ENCODE results near the gene GSC2.

The GSC2 gene

DNA sequence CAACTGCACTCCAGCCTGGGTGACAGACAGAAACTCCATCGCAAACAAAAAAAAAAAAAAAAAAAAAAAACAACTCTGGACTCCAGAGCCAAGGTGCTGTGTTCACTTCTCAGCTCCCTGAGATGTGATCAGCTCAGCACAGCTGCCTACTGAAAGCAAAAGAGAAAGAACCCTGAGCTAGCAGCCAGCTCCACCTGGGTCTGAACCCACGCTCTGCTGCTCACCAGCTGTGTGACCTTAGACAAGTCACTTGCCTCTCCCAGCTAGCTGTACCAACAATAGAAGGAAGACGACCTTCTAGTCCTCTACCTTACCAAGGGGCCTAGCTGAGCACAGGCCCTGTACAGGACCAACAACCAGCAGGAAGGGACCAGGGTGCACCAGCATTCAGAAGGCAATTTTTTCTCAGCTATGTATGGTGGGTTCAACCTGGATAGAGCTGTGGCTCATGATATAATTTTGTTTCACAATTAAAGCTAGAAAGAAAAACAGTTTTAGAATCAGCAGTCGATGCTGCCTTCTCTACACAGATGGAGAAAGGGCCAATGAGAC, 31.7 kb downstream of the GSC2 start:
- Histone ChIP-seq H3K4me1 (ENCODE audit: control insufficient read depth in 1 of 2, insufficient read depth in 2 of 2, low read length in 2 of 2) (peaks cover 50 to 57% of the 10 kb centered on the region in 2 donors), H3K27ac (ENCODE audit: low read depth, low read length) (no peak overlapping the region), H3K9ac (ENCODE audit: low read depth in 1 of 2, low read length in 2 of 2) (no peak overlapping the region), H3K27me3 (ENCODE audit: control insufficient read depth in 1 of 2, insufficient read depth in 2 of 2, low read length in 2 of 2) (no peaks in the 10 kb centered on the region), H3K36me3 (ENCODE audit: control insufficient read depth in 1 of 2, insufficient read depth in 2 of 2, low read length in 2 of 2) (peaks cover 0 to 9% of the 10 kb centered on the region in 2 donors), H3K4me3 (ENCODE audit: low read depth in 1 of 2, low read length in 2 of 2) (no peak overlapping the region), H3K9me3 (ENCODE audit: control insufficient read depth in 1 of 2, low read length in 2 of 2) (no peaks in the 10 kb centered on the region)

DNA sequence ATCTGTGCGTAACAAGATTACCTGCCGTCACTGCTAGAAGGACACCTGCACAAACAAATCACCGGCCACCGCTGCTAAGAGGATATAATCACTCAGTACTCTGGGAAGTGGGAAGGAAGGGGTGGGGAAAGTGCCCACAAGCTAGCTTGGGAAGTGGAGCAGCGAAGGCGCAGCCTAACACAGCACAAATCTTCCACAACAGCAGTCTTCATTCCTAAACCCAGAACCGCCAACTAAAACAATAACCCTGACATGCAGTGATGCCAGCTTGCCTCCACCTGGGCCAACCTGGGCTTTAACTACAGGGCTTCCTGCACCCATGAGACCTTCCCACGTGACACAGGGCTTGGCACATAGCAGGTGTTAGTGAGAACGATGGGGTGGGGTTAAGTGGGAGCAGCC, 33.0 kb downstream of the GSC2 start:
- no peaks in the 10 kb centered on the region for H3K27me3 ChIP-seq (ENCODE audit: control insufficient read depth in 1 of 2, insufficient read depth in 2 of 2, low read length in 2 of 2)
- peaks cover 0 to 9% of the 10 kb centered on the region in 2 donors for H3K36me3 ChIP-seq (ENCODE audit: control insufficient read depth in 1 of 2, insufficient read depth in 2 of 2, low read length in 2 of 2)
- no peak overlapping the region for H3K4me3 ChIP-seq (ENCODE audit: low read depth in 1 of 2, low read length in 2 of 2)
- H3K9ac ChIP-seq (ENCODE audit: low read depth in 1 of 2, low read length in 2 of 2): peak overlapping the region in 1 of 2 donors; percentile 34
- H3K9me3 ChIP-seq (ENCODE audit: control insufficient read depth in 1 of 2, low read length in 2 of 2): no peaks in the 10 kb centered on the region
- H3K27ac ChIP-seq (ENCODE audit: low read depth, low read length): no peak overlapping the region
- peaks cover 45 to 51% of the 10 kb centered on the region in 2 donors for H3K4me1 ChIP-seq (ENCODE audit: control insufficient read depth in 1 of 2, insufficient read depth in 2 of 2, low read length in 2 of 2)

GRCh38 chr22:19115628-19116027, 34.5 kb downstream of the GSC2 start:
- H3K9ac ChIP-seq (ENCODE audit: low read depth in 1 of 2, low read length in 2 of 2): no peak overlapping the region

GRCh38 chr22:19114984-19115552, 35.0 kb downstream of the GSC2 start:
- Histone ChIP-seq H3K36me3 (ENCODE audit: control insufficient read depth in 1 of 2, insufficient read depth in 2 of 2, low read length in 2 of 2) (peaks cover 0 to 9% of the 10 kb centered on the region in 2 donors), H3K4me1 (ENCODE audit: control insufficient read depth in 1 of 2, insufficient read depth in 2 of 2, low read length in 2 of 2) (peaks cover 32 to 45% of the 10 kb centered on the region in 2 donors), H3K4me3 (ENCODE audit: low read depth in 1 of 2, low read length in 2 of 2) (no peak overlapping the region), H3K27me3 (ENCODE audit: control insufficient read depth in 1 of 2, insufficient read depth in 2 of 2, low read length in 2 of 2) (no peaks in the 10 kb centered on the region), H3K27ac (ENCODE audit: low read depth, low read length) (no peak overlapping the region), H3K9me3 (ENCODE audit: control insufficient read depth in 1 of 2, low read length in 2 of 2) (no peaks in the 10 kb centered on the region), H3K9ac (ENCODE audit: low read depth in 1 of 2, low read length in 2 of 2) (no peak overlapping the region)

More at GRCh38 chr22:19115628-19116027, 34.5 kb downstream of the GSC2 start:
- H3K4me1 ChIP-seq (ENCODE audit: control insufficient read depth in 1 of 2, insufficient read depth in 2 of 2, low read length in 2 of 2): peaks cover 35 to 48% of the 10 kb centered on the region in 2 donors
- no peaks in the 10 kb centered on the region for H3K27me3 ChIP-seq (ENCODE audit: control insufficient read depth in 1 of 2, insufficient read depth in 2 of 2, low read length in 2 of 2)
- peaks cover 0 to 9% of the 10 kb centered on the region in 2 donors for H3K36me3 ChIP-seq (ENCODE audit: control insufficient read depth in 1 of 2, insufficient read depth in 2 of 2, low read length in 2 of 2)
- H3K27ac ChIP-seq (ENCODE audit: low read depth, low read length): no peak overlapping the region
- H3K4me3 ChIP-seq (ENCODE audit: low read depth in 1 of 2, low read length in 2 of 2): no peak overlapping the region
- H3K9me3 ChIP-seq (ENCODE audit: control insufficient read depth in 1 of 2, low read length in 2 of 2): no peaks in the 10 kb centered on the region

DNA sequence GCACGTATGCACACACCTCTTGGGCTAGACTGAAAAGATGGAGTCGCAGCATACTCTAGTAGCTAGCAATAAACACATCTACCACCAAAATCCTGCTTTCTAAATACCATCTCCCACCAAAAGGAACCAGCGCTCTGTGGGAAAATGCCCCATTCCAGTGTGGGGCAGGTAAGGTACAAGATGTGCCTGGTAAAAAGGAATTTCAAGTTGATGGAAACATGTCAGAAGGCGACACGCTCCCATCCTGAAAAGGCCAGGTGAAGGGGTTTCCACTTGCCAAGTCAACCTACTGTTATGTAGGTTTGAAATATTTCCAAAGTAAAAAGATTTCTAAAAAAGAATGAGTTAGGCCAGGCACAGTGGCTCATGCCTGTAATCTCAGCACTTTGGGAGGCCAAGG, 36.7 kb downstream of the GSC2 start:
- Histone ChIP-seq H3K9me3 (ENCODE audit: control insufficient read depth in 1 of 2, low read length in 2 of 2) (no peaks in the 10 kb centered on the region), H3K27me3 (ENCODE audit: control insufficient read depth in 1 of 2, insufficient read depth in 2 of 2, low read length in 2 of 2) (no peaks in the 10 kb centered on the region), H3K4me1 (ENCODE audit: control insufficient read depth in 1 of 2, insufficient read depth in 2 of 2, low read length in 2 of 2) (peaks cover 32 to 45% of the 10 kb centered on the region in 2 donors), H3K9ac (ENCODE audit: low read depth in 1 of 2, low read length in 2 of 2) (no peak overlapping the region), H3K4me3 (ENCODE audit: low read depth in 1 of 2, low read length in 2 of 2) (no peak overlapping the region), H3K27ac (ENCODE audit: low read depth, low read length) (no peak overlapping the region), H3K36me3 (ENCODE audit: control insufficient read depth in 1 of 2, insufficient read depth in 2 of 2, low read length in 2 of 2) (peaks cover 0 to 9% of the 10 kb centered on the region in 2 donors)

DNA sequence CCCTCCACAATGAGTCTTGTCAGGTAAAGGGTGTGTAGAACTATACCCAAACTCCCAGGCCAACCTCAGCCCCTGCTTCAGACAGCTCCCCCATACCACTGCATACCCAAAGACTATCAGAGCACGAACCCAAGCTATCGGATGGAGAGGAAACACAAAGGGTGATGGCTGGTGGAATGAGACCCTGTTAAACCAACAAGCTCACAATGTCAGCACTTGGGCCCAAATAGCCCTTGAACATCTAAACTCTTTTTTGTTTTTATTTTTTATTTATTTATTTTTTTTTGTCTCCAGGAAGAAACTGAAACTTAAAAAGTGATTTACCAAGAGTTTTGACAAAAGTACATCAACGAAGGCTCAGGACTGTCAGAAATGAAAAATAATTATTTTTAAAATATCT, 38.5 kb downstream of the GSC2 start:
- Histone ChIP-seq H3K27ac (ENCODE audit: low read depth, low read length) (no peak overlapping the region), H3K4me1 (ENCODE audit: control insufficient read depth in 1 of 2, insufficient read depth in 2 of 2, low read length in 2 of 2) (peaks cover 14 to 27% of the 10 kb centered on the region in 2 donors), H3K9ac (ENCODE audit: low read depth in 1 of 2, low read length in 2 of 2) (no peak overlapping the region), H3K4me3 (ENCODE audit: low read depth in 1 of 2, low read length in 2 of 2) (no peak overlapping the region), H3K9me3 (ENCODE audit: control insufficient read depth in 1 of 2, low read length in 2 of 2) (no peaks in the 10 kb centered on the region), H3K27me3 (ENCODE audit: control insufficient read depth in 1 of 2, insufficient read depth in 2 of 2, low read length in 2 of 2) (no peaks in the 10 kb centered on the region), H3K36me3 (ENCODE audit: control insufficient read depth in 1 of 2, insufficient read depth in 2 of 2, low read length in 2 of 2) (peaks cover 0 to 5% of the 10 kb centered on the region in 2 donors)

DNA sequence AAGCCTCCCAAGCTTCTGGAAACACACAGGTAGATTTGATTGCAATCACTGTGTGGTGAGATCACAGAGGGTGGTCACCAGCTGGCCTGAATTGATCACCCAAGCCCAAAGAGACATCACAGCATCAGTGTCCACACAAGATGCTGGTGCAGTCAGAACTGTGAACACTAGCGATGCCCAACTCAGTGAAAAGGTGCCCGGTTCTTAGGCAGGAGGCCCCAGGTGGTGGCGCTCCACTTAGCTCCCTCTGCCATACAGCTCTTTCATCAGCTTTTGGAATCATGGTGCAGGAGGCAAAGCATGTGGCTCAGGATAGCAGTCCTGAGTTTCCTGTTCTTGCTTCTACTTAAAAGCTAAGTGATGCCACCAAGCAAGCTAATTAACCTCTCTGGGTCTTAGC, 39.0 kb downstream of the GSC2 start:
- H3K9me3 ChIP-seq (ENCODE audit: control insufficient read depth in 1 of 2, low read length in 2 of 2): no peaks in the 10 kb centered on the region
- no peaks in the 10 kb centered on the region for H3K27me3 ChIP-seq (ENCODE audit: control insufficient read depth in 1 of 2, insufficient read depth in 2 of 2, low read length in 2 of 2)
- peaks cover 13 to 22% of the 10 kb centered on the region in 2 donors for H3K4me1 ChIP-seq (ENCODE audit: control insufficient read depth in 1 of 2, insufficient read depth in 2 of 2, low read length in 2 of 2)
- peaks cover 0 to 3% of the 10 kb centered on the region in 2 donors for H3K36me3 ChIP-seq (ENCODE audit: control insufficient read depth in 1 of 2, insufficient read depth in 2 of 2, low read length in 2 of 2)
- H3K9ac ChIP-seq (ENCODE audit: low read depth in 1 of 2, low read length in 2 of 2): no peak overlapping the region
- H3K4me3 ChIP-seq (ENCODE audit: low read depth in 1 of 2, low read length in 2 of 2): no peak overlapping the region
- H3K27ac ChIP-seq (ENCODE audit: low read depth, low read length): no peak overlapping the region

GRCh38 chr22:19110646-19111045, 39.4 kb downstream of the GSC2 start:
- Histone ChIP-seq H3K27ac (ENCODE audit: low read depth, low read length) (no peak overlapping the region), H3K9ac (ENCODE audit: low read depth in 1 of 2, low read length in 2 of 2) (no peak overlapping the region), H3K27me3 (ENCODE audit: control insufficient read depth in 1 of 2, insufficient read depth in 2 of 2, low read length in 2 of 2) (no peaks in the 10 kb centered on the region), H3K4me3 (ENCODE audit: low read depth in 1 of 2, low read length in 2 of 2) (no peak overlapping the region), H3K9me3 (ENCODE audit: control insufficient read depth in 1 of 2, low read length in 2 of 2) (no peaks in the 10 kb centered on the region), H3K4me1 (ENCODE audit: control insufficient read depth in 1 of 2, insufficient read depth in 2 of 2, low read length in 2 of 2) (peaks cover 13 to 22% of the 10 kb centered on the region in 2 donors), H3K36me3 (ENCODE audit: control insufficient read depth in 1 of 2, insufficient read depth in 2 of 2, low read length in 2 of 2) (no peaks in the 10 kb centered on the region)

- Histone ChIP-seq H3K27ac (ENCODE audit: low read depth, low read length) (no peak overlapping the region), H3K36me3 (ENCODE audit: control insufficient read depth in 1 of 2, insufficient read depth in 2 of 2, low read length in 2 of 2) (no peaks in the 10 kb centered on the region), H3K4me1 (ENCODE audit: control insufficient read depth in 1 of 2, insufficient read depth in 2 of 2, low read length in 2 of 2) (peaks cover 13 to 22% of the 10 kb centered on the region in 2 donors), H3K4me3 (ENCODE audit: low read depth in 1 of 2, low read length in 2 of 2) (peak overlapping the region in 1 of 2 donors; percentile 4), H3K27me3 (ENCODE audit: control insufficient read depth in 1 of 2, insufficient read depth in 2 of 2, low read length in 2 of 2) (no peaks in the 10 kb centered on the region), H3K9me3 (ENCODE audit: control insufficient read depth in 1 of 2, low read length in 2 of 2) (no peaks in the 10 kb centered on the region), H3K9ac (ENCODE audit: low read depth in 1 of 2, low read length in 2 of 2) (no peak overlapping the region)
Observed at GRCh38 chr22:19110064-19110458, 40.0 kb downstream of the GSC2 start.

DNA sequence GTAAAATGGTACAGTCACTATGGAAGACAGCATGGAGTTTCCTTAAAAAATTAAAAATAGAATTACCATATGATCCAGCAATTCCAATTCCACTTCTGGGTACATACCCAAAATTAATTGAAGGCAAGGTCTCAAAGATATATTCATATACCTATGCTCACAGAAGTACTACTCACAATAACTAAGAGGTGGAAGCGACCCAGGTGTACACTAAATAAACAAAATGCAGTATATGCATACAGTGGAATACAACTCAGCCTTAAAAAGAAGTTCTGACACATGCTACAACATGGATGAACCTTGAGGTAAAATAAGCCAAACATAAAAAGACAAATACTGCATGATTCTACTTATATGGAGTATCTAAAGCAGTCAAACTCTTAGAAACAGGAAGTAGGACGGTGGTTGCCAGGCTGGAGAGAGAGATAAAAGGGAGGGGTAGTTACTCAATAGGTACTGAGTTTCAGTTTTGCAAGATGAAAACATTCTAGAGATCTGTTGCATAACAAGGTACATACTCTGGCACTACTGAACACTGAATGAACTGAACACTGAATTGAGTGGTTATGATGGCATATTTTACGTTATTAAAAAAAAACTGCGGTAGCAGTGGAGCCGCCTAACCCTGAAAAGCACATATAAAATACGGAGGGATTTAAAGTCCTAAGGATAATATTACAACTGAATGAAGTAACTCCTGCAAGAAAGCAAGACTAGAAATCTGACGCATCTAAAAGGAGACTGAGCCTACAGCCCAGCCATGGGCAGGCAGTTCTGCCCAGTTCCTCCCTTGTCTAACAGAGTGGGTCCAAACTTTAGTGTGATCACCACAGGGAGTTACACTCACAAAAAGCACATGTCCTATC, 40.7 kb downstream of the GSC2 start:
- no peak overlapping the region for H3K9ac ChIP-seq (ENCODE audit: low read depth in 1 of 2, low read length in 2 of 2)
- H3K4me1 ChIP-seq (ENCODE audit: control insufficient read depth in 1 of 2, insufficient read depth in 2 of 2, low read length in 2 of 2): peaks cover 16 to 18% of the 10 kb centered on the region in 2 donors
- peak overlapping the region in 1 of 2 donors; percentile 4 for H3K4me3 ChIP-seq (ENCODE audit: low read depth in 1 of 2, low read length in 2 of 2)

More for the DNA sequence above, 40.7 kb downstream of the GSC2 start:
- H3K9me3 ChIP-seq (ENCODE audit: control insufficient read depth in 1 of 2, low read length in 2 of 2): no peaks in the 10 kb centered on the region
- no peak overlapping the region for H3K27ac ChIP-seq (ENCODE audit: low read depth, low read length)
- H3K27me3 ChIP-seq (ENCODE audit: control insufficient read depth in 1 of 2, insufficient read depth in 2 of 2, low read length in 2 of 2): no peaks in the 10 kb centered on the region
- H3K36me3 ChIP-seq (ENCODE audit: control insufficient read depth in 1 of 2, insufficient read depth in 2 of 2, low read length in 2 of 2): no peaks in the 10 kb centered on the region

Measured in duodenal mucosa (tissue), 2 donors.